ENCODE results near the gene HOPX.
"Not testable (repeated sequence)": the region's sequence is repeated elsewhere in the genome, so short reads cannot be mapped to it uniquely, and the experiment has no call there.

The HOPX gene

DNA sequence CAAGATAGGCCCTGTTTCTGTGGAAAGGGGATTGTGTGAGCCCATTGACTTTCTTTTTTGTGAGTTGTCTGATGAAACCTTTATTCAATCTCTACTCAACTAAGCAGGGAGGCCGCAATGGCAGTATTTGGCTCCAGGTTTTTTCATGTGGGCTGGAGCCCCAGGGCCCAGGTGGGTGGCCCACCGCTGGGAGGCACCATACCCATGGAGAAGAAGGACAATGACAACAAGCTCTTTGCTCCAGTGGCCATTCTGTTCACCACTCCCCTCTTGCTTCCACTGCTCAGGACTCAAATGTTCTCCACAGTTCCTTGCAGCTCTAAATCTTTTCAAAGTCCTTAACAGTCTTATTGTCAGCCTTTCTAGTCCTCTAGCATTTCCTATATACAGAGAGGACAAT, 54.1 kb downstream of the HOPX start:
- no peak for DNase-seq (ENCODE audit: low read depth in 2 of 2)

DNA sequence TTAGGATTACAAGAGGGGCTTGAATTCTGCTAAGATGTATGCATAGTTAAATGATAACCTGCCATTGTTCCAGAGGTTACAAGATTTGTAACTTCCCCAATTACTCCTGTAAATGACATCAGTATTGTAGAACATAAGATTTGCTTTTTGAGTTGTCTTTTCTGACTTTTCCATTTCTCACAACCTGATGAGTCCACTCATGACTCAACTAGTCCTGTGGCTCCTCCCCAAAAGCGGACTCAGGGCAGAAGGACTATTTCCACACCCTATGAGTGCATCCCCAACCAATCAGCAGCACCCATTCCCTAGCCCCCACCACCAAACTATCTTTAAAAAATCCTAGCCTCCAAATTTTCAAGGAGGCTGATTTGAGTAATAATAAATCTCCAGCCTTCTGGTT, 54.7 kb downstream of the HOPX start:
- no peak for DNase-seq (ENCODE audit: low read depth in 2 of 2)

DNA sequence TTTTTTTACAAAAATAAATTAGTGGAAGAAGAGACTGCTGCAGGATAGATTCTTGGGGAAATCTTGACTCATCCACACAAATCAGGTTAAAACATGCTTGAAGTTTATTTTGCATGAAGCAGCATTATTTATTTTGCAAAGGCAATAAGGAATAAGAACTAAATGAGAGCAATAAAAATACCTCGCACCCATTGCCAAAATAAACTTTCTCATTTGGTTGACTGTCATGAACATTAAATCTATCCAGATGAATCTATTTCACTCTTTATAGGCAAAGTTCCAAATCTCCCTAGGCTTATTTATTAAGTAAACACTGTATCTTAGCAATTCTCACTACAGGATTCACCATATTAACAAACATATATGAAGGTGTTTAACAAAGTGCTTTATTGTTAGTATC, 58.9 kb downstream of the HOPX start:
- no peak for DNase-seq (ENCODE audit: low read depth in 2 of 2)

DNA sequence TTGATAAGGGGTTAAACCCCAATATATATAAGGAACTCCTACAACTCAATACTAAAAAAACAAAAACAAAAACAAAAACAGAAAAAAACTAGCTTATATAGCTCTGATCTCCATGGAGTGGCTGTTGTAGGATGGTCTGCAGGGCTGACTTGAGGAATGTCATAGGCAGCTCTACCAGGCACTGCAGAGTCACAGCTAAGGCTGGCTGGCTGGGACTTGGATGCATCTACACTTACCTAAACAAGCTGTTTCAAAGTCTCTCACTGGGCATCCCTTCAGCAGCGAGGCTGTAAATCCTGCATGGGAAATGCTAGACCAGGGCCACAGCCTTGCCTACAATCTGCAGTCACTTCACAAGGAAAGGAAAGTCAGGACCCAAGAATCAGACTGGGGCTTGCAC, 61.3 kb downstream of the HOPX start:
- no peak for DNase-seq (ENCODE audit: low read depth in 2 of 2)

DNA sequence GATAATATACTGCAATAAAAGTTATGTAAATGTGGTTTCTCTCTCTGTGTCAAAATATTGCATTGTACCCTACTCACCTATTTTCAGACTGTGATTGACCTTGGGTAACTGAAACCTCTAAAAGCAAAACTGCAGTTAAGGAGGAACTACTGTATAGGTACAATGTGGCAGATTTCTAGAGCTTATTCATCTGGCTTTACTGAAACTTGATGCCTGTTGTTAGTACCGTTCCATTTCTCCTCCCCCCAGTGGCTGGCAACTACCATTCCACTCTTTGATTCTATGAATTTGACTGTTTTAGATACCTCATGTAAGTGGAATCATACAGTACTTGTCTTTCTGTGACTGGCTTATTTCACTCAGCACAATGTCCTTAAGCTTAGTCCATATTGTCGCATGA, 61.9 kb downstream of the HOPX start:
- no peak for DNase-seq (ENCODE audit: low read depth in 2 of 2)

DNA sequence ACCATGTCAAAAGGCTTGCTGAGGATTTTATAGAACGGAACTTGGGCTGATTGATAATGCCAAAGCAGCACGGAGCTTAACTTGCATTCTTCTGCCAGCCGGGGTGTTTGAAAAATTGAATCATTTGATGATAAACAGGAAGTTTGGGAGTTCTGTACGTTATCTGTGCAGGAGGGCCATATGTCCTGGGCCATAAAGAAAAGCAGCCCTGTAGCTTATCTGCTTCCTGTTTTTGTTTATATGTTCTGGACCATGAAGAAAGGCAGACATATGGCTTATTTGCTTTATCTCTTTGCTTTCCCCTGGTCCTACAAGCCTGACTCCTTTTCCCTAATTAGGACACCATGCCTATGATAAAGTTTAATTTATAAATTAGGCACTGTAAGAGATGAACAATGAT, 62.4 kb downstream of the HOPX start:
- no peak for DNase-seq (ENCODE audit: low read depth in 2 of 2)

DNA sequence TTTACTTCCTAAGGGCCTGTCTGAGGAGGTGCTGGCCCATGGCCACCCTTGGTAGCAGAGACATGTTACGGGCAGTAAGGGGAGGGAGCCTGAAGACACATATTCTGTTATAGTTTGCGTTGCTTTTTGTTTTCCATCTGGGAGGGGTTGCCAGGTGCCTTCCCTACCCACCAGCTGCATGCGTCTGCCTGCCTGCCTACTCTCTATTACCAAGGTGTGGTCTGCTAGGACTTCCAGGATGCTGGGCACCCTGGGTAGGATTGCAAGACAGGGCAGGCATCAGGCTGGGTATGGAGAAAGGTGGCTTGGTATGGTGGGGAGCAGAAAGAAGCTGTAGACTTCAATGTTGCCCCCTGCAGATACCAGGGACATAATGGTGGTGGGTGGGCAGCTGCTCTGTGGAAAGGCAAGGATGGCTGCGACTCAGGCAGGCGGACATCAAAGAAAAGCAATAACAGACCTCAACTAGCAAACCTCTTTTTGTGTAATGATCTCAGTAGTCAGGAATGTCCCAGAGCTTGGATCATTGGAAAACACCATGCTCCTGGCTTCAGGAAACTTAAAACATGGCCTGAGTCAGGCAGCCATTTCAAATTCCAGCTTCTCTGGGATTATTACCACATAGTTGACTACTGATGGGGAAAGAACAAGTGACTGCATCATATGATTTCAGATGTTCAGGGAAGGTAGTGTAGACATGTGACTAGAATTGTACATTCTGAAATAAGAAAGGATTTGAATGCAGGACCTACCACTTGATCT, 67.8 kb downstream of the HOPX start:
- DNase-seq (ENCODE audit: low read depth in 2 of 2): no peak

DNA sequence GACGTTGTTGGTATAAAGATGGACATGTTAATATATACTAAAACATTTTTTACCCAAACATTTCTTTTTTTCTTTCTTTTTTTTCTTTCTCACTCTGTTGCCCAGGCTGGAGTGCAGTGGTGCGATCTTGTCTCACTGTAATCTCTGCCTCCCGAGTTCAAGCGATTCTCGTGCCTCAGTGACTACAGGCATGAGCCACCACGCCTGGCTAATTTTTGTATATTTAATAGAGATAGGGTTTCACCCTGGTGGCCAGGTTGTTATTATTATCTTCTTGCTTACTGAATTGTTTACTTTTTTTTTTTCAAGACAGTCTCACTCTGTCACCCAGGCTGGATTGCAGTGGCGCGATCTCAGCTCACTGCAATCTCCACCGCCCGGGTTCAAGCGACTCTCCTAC, 68.8 kb downstream of the HOPX start:
- no peak for DNase-seq (ENCODE audit: low read depth in 2 of 2)

DNA sequence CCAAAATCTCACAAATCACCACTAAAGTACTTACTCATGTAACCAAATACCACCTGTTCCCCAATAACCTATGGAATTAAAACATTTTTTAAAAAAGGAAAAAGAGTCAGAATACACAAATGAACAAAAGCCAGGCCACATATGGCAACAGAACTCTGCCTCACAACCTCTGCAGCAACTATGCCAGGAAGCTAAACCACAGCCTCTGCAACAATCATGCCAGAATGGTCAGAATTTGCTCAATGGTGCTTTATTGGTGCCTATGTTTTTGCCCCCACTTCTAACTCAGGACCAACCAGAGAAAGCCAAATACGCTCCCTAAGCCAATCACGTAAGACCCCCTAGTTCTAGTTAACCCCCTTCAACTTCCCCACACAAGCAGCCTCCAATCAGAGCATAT, 69.6 kb downstream of the HOPX start:
- no peak for DNase-seq (ENCODE audit: low read depth in 2 of 2)

DNA sequence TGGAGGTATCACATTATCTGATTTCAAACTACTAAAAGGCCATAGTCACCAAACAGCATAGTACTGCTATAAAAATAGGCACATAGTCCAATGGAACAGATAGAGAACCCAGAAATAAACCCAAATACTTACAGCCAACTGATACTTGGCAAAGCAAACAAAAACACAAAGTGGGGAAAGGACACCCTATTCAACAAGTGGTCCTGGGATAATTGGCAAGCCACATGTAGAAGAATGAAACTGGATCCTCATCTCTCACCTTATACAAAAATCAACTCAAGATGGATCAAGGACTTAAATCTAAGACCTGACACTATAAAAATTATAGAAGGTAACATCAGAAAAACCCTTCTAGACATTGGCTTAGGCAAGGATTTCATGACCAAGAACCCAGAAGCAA, 70.9 kb downstream of the HOPX start:
- DNase-seq (ENCODE audit: low read depth in 2 of 2): not testable (repeated sequence)

DNA sequence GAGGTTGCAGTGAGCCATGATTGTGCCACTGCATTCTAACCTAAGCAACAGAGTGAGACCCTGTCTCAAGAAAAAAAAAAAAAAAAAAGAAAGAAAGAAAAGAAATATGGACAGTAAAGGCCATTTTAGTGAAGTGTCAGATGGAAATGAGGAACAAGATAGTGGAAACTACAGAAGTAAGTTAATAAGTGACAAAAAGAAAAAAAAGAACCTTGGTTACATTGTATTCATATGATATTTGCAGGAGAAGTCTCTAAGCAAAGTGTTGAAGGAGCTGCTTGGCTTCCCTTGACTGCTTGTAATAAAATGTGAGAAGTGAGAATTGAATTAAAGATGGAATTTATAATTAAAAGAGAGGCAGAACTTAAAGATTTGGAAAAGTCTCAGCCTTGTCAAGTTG, 73.2 kb downstream of the HOPX start:
- DNase-seq (ENCODE audit: low read depth in 2 of 2): no peak

DNA sequence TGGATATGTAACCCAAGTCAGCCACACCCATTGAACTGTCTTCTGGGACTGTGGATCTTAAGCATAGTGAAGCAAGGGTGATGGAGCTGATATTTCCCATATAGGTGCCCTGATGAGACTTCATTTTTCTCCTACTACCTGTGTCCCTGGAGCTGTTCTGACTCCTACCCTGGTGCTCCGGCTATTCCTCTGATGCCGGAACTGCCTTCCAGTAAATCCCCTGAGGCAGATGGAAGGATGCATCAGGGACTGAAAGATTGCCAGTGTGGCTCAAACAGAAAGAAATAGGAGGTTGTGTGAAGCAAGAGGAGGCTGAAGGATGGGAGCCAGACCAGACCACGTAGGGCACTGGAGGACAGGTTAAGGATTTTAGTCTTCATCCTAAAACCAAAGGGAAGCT, 74.7 kb downstream of the HOPX start:
- no peak for DNase-seq (ENCODE audit: low read depth in 2 of 2)

DNA sequence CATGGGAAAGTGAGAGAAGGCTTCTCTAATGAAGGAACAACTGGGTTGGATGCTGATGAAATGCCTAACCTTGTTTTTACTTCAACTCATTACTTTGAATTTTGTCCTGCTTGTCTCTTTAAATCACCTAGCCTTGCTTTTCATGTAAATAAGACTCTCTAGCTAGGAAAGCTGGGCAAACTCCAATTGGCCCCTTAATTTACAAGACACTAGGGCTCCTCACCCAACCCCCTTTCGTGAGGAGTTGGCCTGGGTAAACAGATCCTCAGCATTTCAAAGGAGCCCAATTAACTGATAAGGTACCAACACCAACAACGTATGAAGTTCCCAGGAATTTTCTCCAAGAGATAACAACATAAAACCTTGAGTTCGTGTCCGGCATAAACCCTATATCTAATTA, 75.6 kb downstream of the HOPX start:
- DNase-seq (ENCODE audit: low read depth in 2 of 2): not testable (repeated sequence)

DNA sequence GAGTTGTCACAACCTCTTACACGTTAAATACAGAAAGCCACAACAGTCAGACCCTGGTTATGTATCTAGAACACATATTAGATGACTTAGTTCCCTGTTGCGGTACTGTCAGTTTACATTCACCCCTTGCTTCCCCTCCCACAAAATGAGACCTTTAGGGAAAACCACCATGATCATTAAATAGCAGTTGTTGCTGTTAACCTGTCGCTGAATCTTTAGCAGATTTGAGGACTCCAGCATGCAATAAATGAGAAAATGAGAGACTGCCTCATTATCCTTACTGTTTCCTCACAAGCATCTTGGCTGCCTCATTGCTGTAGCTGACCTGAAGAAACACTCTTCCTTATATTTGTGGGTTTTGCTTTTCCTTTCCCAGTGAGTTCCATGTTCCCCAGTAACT, 77.8 kb downstream of the HOPX start:
- no peak for DNase-seq (ENCODE audit: low read depth in 2 of 2)
